Activated CD4-positive, alpha-beta T cell treated with anti-CD3 and anti-CD28 coated beads, Interleukin-2, amount 10 ng/mL, durations not matched to agents 7 days and 5 days (primary cell): Measurements from ENCODE around the gene ST3GAL2. TPM values are rescaled to one million over a fixed set of nuclear protein-coding genes. Genes with fewer than 3 reads are reported as not detected.
"Not testable (repeated sequence)": the region's sequence is repeated elsewhere in the genome, so short reads cannot be mapped to it uniquely, and the experiment has no call there.

ENCODE experiments used
- CTCF ChIA-PET: fragments of 350-600 bp; sonication (Branson Sonifier 250); formaldehyde crosslinking; loops from one replicate; lab custom pipeline; 2021; ENCODE audit warnings: antibody characterized with exemption; lab: Charles Lee
- POLR2A ChIA-PET: fragments of 350-600 bp; sonication (Branson Sonifier 250); formaldehyde crosslinking; loops from one replicate; lab custom pipeline; 2021; ENCODE audit warnings: antibody characterized with exemption; lab: Charles Lee
- DNase-seq: peaks from one replicate; pipeline ENCODE4 v3.0.0-alpha.2; 2020
- H3K27ac Mint-ChIP-seq: one replicate; pipeline ENCODE4 v1.8.0; 2021; ENCODE audit warnings: mild to moderate bottlenecking, moderate library complexity, mixed read lengths
- H3K27me3 Mint-ChIP-seq: one replicate; pipeline ENCODE4 v1.8.0; 2021; ENCODE audit warnings: mixed read lengths
- H3K36me3 Mint-ChIP-seq: one replicate; pipeline ENCODE4 v1.8.0; 2021; ENCODE audit warnings: low read depth, mixed read lengths
- H3K4me1 Mint-ChIP-seq: one replicate; pipeline ENCODE4 v1.8.0; 2021; ENCODE audit warnings: mixed read lengths
- H3K4me3 Mint-ChIP-seq: one replicate; pipeline ENCODE4 v1.8.0; 2021; ENCODE audit warnings: mild to moderate bottlenecking, moderate library complexity, mixed read lengths
- H3K9me3 Mint-ChIP-seq: one replicate; pipeline ENCODE4 v1.8.0; 2021; ENCODE audit warnings: mixed read lengths
- total RNA-seq, 2 experiments: library from RNA; stranded (reverse); gene quantifications; one replicate each; pipeline ENCODE4 v1.2.3, GENCODE V29; 2021

Gene ST3GAL2
- total RNA-seq, 2 experiments from 2014 or later: 24.5 to 25.6 TPM

GRCh38 chr16:70381604-70382342 lies 57.1 kb downstream of the ST3GAL2 start:
- ChIA-PET CTCF (interaction anchor here (0.7 to 2.4 kb wide), 7 partner anchors 9 to 82 kb away, joined by 3 to 12 read pairs (median 3); no protein-coding TSS in a partner anchor), POLR2A (interaction anchor here (0.6 to 1.5 kb wide), 6 partner anchors 9 to 143 kb away, joined by 3 to 7 read pairs (median 5); partner anchors contain the start of gene COG4)
- H3K36me3 Mint-ChIP-seq: peaks cover 13% of the 10 kb centered on the region
- DNase-seq: no peak
- H3K4me3 Mint-ChIP-seq: peak overlapping the region; percentile 96
- no peaks in the 10 kb centered on the region for H3K9me3 Mint-ChIP-seq
- H3K27ac Mint-ChIP-seq: peak overlapping the region; percentile 99
- H3K27me3 Mint-ChIP-seq: no peaks in the 10 kb centered on the region
- H3K4me1 Mint-ChIP-seq: peaks cover 20% of the 10 kb centered on the region

DNA sequence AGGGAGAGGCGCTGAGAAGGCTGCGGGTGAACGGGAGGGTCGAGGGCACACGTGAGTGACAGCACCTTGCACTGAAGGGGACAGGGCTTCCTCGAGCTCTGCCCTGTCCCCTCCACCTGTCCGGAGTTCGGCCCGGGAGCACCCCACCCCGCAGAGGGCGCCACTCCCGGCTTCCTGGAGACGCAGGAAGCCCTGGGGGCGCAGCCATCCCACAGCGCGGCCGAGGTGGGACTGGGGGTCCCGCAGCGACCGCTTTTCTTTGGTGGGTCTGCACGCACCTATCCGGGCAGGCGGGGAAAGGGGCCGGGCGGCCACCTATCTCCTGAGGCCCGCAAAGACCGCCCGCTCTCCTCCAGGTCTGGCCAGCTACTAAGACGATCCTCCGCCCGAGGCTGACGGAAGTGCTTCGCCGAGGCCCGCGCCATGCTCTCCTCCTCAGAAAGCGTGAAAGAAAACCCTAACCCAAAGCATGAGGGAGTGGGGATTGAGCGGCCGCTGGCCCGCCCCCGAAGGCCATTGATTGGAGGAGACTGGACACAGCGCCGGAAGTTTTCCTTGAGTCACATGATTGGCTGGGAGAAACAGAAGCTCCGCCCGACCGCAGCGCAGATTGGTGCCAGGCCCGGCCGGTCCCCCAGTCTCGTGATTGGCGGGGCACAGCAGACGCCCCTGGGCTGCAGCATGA lies 57.8 kb downstream of the ST3GAL2 start:
- Mint-ChIP-seq H3K27me3 (no peaks in the 10 kb centered on the region), H3K4me3 (peak overlapping the region; percentile 96)

DNA sequence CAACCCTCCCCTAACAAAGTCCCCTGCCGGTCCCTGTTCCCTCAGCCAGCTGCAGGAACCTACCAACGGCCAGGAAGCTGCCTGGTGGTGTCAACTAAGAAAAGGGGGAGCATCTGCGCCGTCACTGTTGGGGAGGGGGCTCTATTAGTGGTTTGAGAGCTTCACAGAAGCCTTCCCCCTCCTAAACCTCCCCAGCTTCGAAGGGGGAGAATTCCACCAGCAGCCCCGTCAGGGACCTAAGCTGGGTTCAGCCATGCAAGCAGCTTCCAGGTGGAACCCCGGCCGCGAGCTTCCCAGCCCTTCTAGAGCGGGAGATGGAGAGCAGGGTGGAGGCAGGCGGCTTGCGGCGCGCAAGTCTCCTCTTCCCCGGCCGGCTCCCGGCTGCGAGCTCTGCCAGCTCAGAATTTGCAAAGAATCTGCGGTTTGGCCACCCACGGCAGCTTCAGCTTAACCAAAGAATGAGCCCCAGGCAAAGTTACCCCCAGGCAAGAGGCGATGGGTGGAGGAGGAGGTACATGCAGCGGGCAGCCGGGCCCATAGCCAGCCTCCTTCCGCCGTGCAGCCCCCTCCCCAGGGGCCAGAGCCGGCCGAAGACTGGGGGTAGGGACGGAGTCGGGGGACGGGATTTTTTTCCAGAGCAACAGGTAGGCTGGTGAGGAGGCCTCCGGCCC lies 58.5 kb downstream of the ST3GAL2 start:
- CTCF ChIA-PET: interaction anchor here (0.6 to 2.4 kb wide), 11 partner anchors 11 to 258 kb away, joined by 3 to 12 read pairs (median 3); no protein-coding TSS in a partner anchor
- no peaks in the 10 kb centered on the region for H3K9me3 Mint-ChIP-seq

More for the DNA sequence above, 57.8 kb downstream of the ST3GAL2 start:
- Mint-ChIP-seq H3K27ac (peak overlapping the region; percentile 99), H3K9me3 (no peaks in the 10 kb centered on the region), H3K36me3 (peaks cover 16% of the 10 kb centered on the region), H3K4me1 (peaks cover 22% of the 10 kb centered on the region)
- DNase-seq: peak; percentile 98
- ChIA-PET CTCF (interaction anchor here (0.6 to 2.4 kb wide), 10 partner anchors 8 to 90 kb away, joined by 3 to 12 read pairs (median 3); no protein-coding TSS in a partner anchor), POLR2A (interaction anchor here (0.6 to 1.5 kb wide), 10 partner anchors 9 to 144 kb away, joined by 3 to 7 read pairs (median 4); partner anchors contain the start of gene COG4)

GRCh38 chr16:70378869-70379493 lies 59.9 kb downstream of the ST3GAL2 start:
- no peak for DNase-seq
- H3K4me1 Mint-ChIP-seq: peaks cover 24% of the 10 kb centered on the region
- CTCF ChIA-PET: interaction anchor here (0.8 kb wide), 1 partner anchor 17 kb away, joined by 3 read pairs; no protein-coding TSS in a partner anchor

More for the DNA sequence above, 58.5 kb downstream of the ST3GAL2 start:
- Mint-ChIP-seq H3K36me3 (peaks cover 21% of the 10 kb centered on the region), H3K27me3 (no peaks in the 10 kb centered on the region), H3K4me3 (peak overlapping the region; percentile 96), H3K4me1 (peaks cover 24% of the 10 kb centered on the region), H3K27ac (peak overlapping the region; percentile 99)
- DNase-seq: peak; percentile 67
- POLR2A ChIA-PET: interaction anchor here (0.6 to 1.5 kb wide), 7 partner anchors 52 to 150 kb away, joined by 3 to 7 read pairs (median 4); partner anchors contain the start of gene COG4

DNA sequence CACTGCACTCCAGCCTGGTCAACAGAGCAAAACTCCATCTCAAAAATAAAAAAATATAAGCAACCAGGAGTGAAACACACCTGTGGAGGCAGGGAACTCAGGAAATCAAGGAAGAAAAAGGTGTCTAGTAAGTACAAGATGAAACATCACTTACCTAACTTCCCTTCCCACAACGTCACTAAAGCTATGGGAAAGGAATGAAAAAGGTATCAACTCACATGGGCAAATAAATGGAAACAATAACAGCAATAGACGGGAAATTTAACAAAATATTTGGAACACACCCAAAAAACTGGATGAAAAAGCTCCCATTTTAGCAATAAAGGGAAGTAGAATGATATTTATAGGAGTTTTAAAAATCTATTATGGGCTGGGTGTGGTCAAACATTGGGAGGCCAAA lies 61.1 kb downstream of the ST3GAL2 start:
- H3K27ac Mint-ChIP-seq: peak overlapping the region; percentile 14
- ChIA-PET CTCF (interaction anchor here (0.6 kb wide), 2 partner anchors 10 to 86 kb away, joined by 3 to 5 read pairs; no protein-coding TSS in a partner anchor), POLR2A (interaction anchor here (0.6 kb wide), 1 partner anchor 9 kb away, joined by 3 read pairs; no protein-coding TSS in a partner anchor)
- H3K36me3 Mint-ChIP-seq: peaks cover 28% of the 10 kb centered on the region
- H3K27me3 Mint-ChIP-seq: no peaks in the 10 kb centered on the region
- H3K4me3 Mint-ChIP-seq: no peak overlapping the region
- no peak for DNase-seq
- no peaks in the 10 kb centered on the region for H3K9me3 Mint-ChIP-seq
- peaks cover 23% of the 10 kb centered on the region for H3K4me1 Mint-ChIP-seq

More at GRCh38 chr16:70378869-70379493, 59.9 kb downstream of the ST3GAL2 start:
- H3K9me3 Mint-ChIP-seq: no peaks in the 10 kb centered on the region
- peaks cover 24% of the 10 kb centered on the region for H3K36me3 Mint-ChIP-seq
- H3K27me3 Mint-ChIP-seq: no peaks in the 10 kb centered on the region
- H3K27ac Mint-ChIP-seq: peak overlapping the region; percentile 99
- H3K4me3 Mint-ChIP-seq: peak overlapping the region; percentile 96
- POLR2A ChIA-PET: no interaction called here

DNA sequence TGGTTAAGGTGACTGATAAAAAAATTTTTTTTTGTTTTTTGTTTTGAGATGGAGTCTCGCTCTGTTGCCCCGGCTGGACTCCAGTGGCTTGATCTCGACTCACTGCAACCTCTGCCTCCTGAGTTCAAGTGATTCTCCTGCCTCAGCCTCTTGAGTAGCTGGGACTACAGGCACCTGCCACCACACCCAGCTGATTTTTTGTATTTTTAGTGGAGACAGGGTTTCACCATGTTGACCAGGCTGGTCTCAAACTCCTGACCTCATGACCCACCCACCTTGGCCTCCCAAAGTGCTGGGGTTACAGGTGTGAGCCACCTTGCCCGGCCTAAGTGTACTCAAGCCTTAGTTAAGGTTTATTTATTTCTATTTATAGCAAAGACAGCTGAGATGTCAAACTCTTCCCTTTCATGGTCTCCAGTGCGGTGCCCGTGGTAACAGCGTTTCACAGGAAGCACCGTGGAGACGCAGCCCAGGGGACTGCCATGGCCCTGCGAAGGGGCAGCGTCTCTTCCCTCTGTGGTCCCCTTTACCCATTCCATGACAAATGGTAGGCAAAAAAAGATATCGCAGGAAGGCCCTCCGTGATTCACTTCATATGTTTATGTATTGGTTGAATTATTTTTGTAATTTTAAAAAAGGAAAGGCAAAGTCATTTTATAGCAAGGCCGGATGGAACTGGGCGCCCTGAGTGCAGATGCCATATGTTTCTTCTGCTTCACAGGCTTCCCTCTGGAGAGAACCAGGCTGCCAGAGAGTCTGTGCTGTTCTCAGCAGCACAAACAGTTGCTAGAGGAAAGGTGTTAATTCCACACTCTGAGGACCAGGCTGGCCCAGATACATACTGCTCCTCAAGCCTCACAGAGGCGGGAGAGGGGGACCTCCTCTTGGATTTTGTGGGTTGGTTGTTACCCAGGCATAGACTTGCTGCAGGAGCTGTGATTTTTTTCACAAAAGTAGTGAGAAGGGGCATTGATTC lies 63.0 kb downstream of the ST3GAL2 start:
- ChIA-PET CTCF (interaction anchor here (1.0 to 1.3 kb wide), 2 partner anchors 28 to 278 kb away, joined by 3 read pairs; no protein-coding TSS in a partner anchor), POLR2A (no interaction called here)
- Mint-ChIP-seq H3K4me1 (peaks cover 19% of the 10 kb centered on the region), H3K27me3 (no peaks in the 10 kb centered on the region), H3K9me3 (no peaks in the 10 kb centered on the region), H3K27ac (no peak overlapping the region), H3K36me3 (peaks cover 42% of the 10 kb centered on the region), H3K4me3 (no peak overlapping the region)
- DNase-seq: no peak

- H3K36me3 Mint-ChIP-seq: peaks cover 45% of the 10 kb centered on the region
- H3K4me1 Mint-ChIP-seq: peaks cover 16% of the 10 kb centered on the region
- CTCF ChIA-PET: interaction anchor here (0.8 to 1.9 kb wide), 5 partner anchors 13 to 126 kb away, joined by 3 to 7 read pairs (median 3); no protein-coding TSS in a partner anchor
- no peaks in the 10 kb centered on the region for H3K27me3 Mint-ChIP-seq
- no peaks in the 10 kb centered on the region for H3K9me3 Mint-ChIP-seq
- H3K4me3 Mint-ChIP-seq: no peak overlapping the region
- peak overlapping the region; percentile 57 for H3K27ac Mint-ChIP-seq
- DNase-seq: no peak
- POLR2A ChIA-PET: no interaction called here
Measured at GRCh38 chr16:70374213-70374612, 64.7 kb downstream of the ST3GAL2 start.

- DNase-seq: no peak
- Mint-ChIP-seq H3K36me3 (peaks cover 48% of the 10 kb centered on the region), H3K4me1 (peaks cover 12% of the 10 kb centered on the region), H3K4me3 (no peak overlapping the region), H3K27ac (no peak overlapping the region), H3K27me3 (no peaks in the 10 kb centered on the region), H3K9me3 (no peaks in the 10 kb centered on the region)
- ChIA-PET POLR2A (no interaction called here), CTCF (interaction anchor here (0.6 to 1.9 kb wide), 5 partner anchors 8 to 546 kb away, joined by 3 to 7 read pairs (median 3); partner anchors contain the start of gene DDX19A)
Measured at GRCh38 chr16:70372921-70373728, 65.8 kb downstream of the ST3GAL2 start.

- no peak for DNase-seq
- Mint-ChIP-seq H3K4me1 (peaks cover 6% of the 10 kb centered on the region), H3K4me3 (no peak overlapping the region), H3K27ac (no peak overlapping the region), H3K9me3 (no peaks in the 10 kb centered on the region), H3K36me3 (peaks cover 47% of the 10 kb centered on the region), H3K27me3 (no peaks in the 10 kb centered on the region)
- ChIA-PET CTCF (interaction anchor here (0.6 to 1.6 kb wide), 3 partner anchors 19 to 126 kb away, joined by 3 read pairs; no protein-coding TSS in a partner anchor), POLR2A (no interaction called here)
Measured at GRCh38 chr16:70370924-70371323, 68.0 kb downstream of the ST3GAL2 start.

DNA sequence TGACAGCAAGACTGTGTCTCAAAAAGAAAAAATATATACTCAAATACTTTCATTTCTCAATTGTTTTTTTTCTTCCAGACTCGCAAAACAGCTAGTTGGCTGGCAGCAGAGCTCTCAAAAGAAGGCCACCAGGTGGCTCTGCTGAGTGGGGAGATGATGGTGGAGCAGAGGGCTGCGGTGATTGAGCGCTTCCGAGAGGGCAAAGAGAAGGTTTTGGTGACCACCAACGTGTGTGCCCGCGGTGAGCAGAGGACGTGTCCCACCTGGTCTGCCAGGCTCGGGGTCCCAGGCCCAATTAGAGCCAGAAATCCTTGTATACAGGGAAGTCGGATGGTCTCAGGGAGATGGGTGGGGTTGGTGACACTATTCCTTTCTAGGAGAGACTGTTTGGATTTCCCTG lies 68.8 kb downstream of the ST3GAL2 start:
- POLR2A ChIA-PET: interaction anchor here (0.6 kb wide), 2 partner anchors 39 to 284 kb away, joined by 3 to 4 read pairs; no protein-coding TSS in a partner anchor
- peak; percentile 55 for DNase-seq

More for the DNA sequence above, 68.8 kb downstream of the ST3GAL2 start:
- H3K36me3 Mint-ChIP-seq: peaks cover 44% of the 10 kb centered on the region
- not testable (repeated sequence) for H3K4me3 Mint-ChIP-seq, H3K27ac Mint-ChIP-seq, H3K27me3 Mint-ChIP-seq, H3K9me3 Mint-ChIP-seq, H3K4me1 Mint-ChIP-seq
- CTCF ChIA-PET: interaction anchor here (0.7 to 1.8 kb wide), 8 partner anchors 10 to 245 kb away, joined by 3 to 12 read pairs (median 3); partner anchors contain the start of gene DDX19A
